Fibroblast of mammary gland (primary cell): Measurements from ENCODE around the gene FA2H.
"Not testable (repeated sequence)": the region's sequence is repeated elsewhere in the genome, so short reads cannot be mapped to it uniquely, and the experiment has no call there.

ENCODE experiments used
- DNase-seq: peaks from one replicate; pipeline ENCODE4 v3.0.0-alpha.2; 2010; ENCODE audit warnings: low read depth
- H3K4me3 ChIP-seq: 2 replicates; pipeline ENCODE4 v1.5.1; 2011; ENCODE audit warnings: low read depth, mild to moderate bottlenecking, low read length, moderate library complexity; ENCODE audit not compliant: control insufficient read depth
- CTCF ChIP-seq: conservative IDR thresholded peaks from 2 replicates; pipeline ENCODE4 v1.5.1; 2011; ENCODE audit warnings: low read depth, low read length, inconsistent platforms; ENCODE audit not compliant: control insufficient read depth, insufficient read depth

FA2H gene

DNA sequence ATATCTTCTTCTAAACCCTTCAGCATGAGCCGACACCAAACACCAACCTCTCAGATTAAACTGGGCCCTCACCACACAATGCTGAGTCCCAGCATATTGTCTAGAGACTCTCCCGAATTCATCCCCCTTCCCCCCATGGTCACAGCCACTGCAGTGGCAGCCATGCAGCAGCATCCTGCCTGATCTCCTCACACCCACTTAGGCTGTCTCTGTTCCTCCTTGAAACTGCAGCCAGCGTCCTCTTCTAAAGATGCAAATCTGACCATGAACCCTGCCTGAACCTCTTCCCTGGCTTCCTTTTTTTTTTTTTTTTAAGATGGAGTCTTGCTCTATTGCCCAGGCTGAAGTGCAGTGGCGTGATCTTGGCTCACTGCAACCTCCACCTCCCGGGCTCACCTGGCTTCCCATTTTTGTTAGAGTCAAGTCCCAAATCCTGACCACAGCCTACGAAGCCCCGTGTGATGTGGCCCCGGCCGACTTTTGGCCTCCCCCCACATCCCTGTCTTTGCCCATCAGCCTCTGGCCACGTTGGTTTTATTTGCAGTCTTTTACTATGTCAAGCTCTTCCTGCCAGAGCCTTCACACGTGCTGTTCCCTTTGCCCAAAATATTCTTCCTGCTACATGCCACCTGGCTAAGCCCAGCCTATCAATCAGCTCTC lies 2.8 kb downstream of the FA2H start:
- no peak overlapping the region for H3K4me3 ChIP-seq
- no peak for DNase-seq
- TF ChIP-seq CTCF = no peak

DNA sequence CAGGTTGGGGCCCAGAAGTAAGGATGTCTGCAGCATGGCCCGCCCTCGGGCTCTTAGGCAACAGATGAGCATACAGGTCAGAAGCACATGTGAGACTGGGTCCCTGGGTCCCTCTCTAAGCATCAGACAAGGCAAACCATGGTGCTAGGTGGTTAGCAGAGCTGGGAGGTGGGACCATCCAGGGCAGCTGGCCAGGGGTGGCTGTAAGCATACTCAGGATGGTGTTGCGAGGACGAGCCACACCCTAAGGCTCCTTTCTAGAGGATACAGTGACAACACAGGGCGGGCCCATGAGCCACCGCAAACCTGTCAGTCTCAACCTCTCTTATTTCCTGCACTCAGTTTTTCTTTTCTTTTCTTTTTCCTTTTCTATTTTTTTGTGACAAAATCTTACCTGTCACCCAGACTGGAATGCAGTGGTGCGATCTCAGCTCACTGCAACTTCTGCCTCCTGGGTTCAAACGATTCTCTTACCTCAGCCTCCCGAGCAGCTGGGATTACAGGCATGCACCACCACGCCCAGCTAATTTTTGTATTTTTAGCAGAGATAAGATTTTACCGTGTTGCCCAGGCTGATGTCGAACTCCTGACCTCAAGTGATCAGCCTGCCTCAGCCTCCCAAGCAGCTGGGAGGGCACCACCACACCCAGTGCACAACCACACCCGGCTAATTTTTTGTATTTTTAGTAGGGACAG lies 3.6 kb downstream of the FA2H start:
- TF ChIP-seq CTCF = no peak
- no peak for DNase-seq
- H3K4me3 ChIP-seq = no peak overlapping the region

- no peak for DNase-seq
- no peak for TF ChIP-seq CTCF
- H3K4me3 ChIP-seq = no peak overlapping the region
These were observed 4.9 kb downstream of the FA2H start for GRCh38 chr16:74769586-74770190.

- TF ChIP-seq CTCF = no peak
- no peak overlapping the region for H3K4me3 ChIP-seq
- no peak for DNase-seq
These were observed 6.4 kb downstream of the FA2H start for GRCh38 chr16:74768239-74768638.

GRCh38 chr16:74767749-74768148 lies 6.9 kb downstream of the FA2H start:
- H3K4me3 ChIP-seq = no peak overlapping the region
- no peak for TF ChIP-seq CTCF
- DNase-seq = no peak

- no peak for TF ChIP-seq CTCF
- H3K4me3 ChIP-seq = no peak overlapping the region
- DNase-seq = no peak
These were observed 7.9 kb downstream of the FA2H start for GRCh38 chr16:74766729-74767128.

- H3K4me3 ChIP-seq, DNase-seq: not testable (repeated sequence)
These were observed 10.4 kb downstream of the FA2H start for GRCh38 chr16:74764184-74764583.
